Measurements from ENCODE around the gene TANGO6.

DNA sequence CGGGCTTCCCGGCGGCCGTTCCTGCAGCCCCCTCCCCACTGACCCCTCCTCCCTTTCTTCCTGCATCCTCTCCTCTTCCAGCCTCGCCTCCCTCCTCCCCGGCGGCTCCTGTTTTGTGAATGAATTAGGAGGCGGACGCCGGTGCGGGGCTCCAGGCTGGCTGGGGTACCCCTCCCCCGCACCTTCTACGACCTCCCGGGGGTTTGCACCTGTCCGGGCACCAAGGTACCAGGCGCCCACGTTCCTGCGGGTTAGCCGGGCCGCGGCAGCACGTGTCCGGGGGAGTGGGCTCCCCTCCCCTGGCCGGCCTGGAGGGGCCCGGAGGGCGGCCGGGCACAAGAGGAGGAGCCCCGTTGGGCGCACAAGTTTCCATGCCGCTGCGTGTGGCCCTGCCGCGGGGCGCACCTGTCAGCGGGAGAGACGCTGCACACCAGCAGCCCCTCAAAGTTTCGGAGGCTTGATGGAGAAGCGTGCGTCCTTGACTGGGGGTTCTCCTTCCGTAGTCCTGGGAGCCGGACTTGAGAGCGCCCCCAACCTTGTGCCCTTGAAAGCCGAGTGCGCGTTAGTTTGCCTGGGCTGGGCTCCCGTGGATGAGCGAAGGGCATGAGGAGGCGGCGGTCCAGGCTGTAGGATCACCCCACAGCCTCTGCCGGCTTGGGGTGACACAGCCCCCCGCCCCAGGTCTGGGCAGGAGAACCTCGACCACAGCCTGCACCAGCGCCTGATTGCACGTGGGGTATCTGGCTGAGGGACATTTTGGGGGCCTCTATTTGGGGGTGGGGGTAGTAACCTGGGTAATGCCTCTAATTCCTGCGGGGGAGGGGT, 263.4 kb downstream of the TANGO6 start:
- TF ChIP-seq, protein P1, sequence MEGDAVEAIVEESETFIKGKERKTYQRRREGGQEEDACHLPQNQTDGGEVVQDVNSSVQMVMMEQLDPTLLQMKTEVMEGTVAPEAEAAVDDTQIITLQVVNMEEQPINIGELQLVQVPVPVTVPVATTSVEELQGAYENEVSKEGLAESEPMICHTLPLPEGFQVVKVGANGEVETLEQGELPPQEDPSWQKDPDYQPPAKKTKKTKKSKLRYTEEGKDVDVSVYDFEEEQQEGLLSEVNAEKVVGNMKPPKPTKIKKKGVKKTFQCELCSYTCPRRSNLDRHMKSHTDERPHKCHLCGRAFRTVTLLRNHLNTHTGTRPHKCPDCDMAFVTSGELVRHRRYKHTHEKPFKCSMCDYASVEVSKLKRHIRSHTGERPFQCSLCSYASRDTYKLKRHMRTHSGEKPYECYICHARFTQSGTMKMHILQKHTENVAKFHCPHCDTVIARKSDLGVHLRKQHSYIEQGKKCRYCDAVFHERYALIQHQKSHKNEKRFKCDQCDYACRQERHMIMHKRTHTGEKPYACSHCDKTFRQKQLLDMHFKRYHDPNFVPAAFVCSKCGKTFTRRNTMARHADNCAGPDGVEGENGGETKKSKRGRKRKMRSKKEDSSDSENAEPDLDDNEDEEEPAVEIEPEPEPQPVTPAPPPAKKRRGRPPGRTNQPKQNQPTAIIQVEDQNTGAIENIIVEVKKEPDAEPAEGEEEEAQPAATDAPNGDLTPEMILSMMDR (conservative IDR thresholded peaks at IDR 0.05 in 1 of 2, IDR thresholded peaks at IDR 0.05 in 1 of 2; ENCODE audit: extremely low read depth in 1 of 2, insufficient read depth in 1 of 2, low read depth in 1 of 2, low read length in 2 of 2): peak in 1 of 2 donors; percentile 2
- no peak for TF ChIP-seq EZH2 (IDR thresholded peaks at IDR 0.05; ENCODE audit: borderline replicate concordance, low read length)
